ENCODE measurements around the gene RGS19.

RGS19 gene

GRCh38 chr20:64069614-64070243 is 9.6 kb downstream of the RGS19 start:
- no peaks in the 10 kb centered on the region for H3K27me3 ChIP-seq (ENCODE audit: control insufficient read depth, insufficient read depth, low read length)
- H3K4me1 ChIP-seq (ENCODE audit: control insufficient read depth, insufficient read depth, low read length) = peaks cover 2% of the 10 kb centered on the region
- H3K36me3 ChIP-seq (ENCODE audit: control insufficient read depth, insufficient read depth, low read length) = peaks cover 21% of the 10 kb centered on the region
- H3K9ac ChIP-seq (ENCODE audit: low read depth, low read length) = no peak overlapping the region
- no peak overlapping the region for H3K4me3 ChIP-seq (ENCODE audit: low read depth, low read length)
- H3K9me3 ChIP-seq (ENCODE audit: control insufficient read depth, insufficient read depth, low read length) = no peaks in the 10 kb centered on the region

GRCh38 chr20:64069209-64069613 is 10.1 kb downstream of the RGS19 start:
- Histone ChIP-seq H3K9ac (ENCODE audit: low read depth, low read length) (no peak overlapping the region), H3K27me3 (ENCODE audit: control insufficient read depth, insufficient read depth, low read length) (no peaks in the 10 kb centered on the region), H3K36me3 (ENCODE audit: control insufficient read depth, insufficient read depth, low read length) (peaks cover 20% of the 10 kb centered on the region), H3K9me3 (ENCODE audit: control insufficient read depth, insufficient read depth, low read length) (no peaks in the 10 kb centered on the region), H3K4me1 (ENCODE audit: control insufficient read depth, insufficient read depth, low read length) (peaks cover 2% of the 10 kb centered on the region), H3K4me3 (ENCODE audit: low read depth, low read length) (no peak overlapping the region)

DNA sequence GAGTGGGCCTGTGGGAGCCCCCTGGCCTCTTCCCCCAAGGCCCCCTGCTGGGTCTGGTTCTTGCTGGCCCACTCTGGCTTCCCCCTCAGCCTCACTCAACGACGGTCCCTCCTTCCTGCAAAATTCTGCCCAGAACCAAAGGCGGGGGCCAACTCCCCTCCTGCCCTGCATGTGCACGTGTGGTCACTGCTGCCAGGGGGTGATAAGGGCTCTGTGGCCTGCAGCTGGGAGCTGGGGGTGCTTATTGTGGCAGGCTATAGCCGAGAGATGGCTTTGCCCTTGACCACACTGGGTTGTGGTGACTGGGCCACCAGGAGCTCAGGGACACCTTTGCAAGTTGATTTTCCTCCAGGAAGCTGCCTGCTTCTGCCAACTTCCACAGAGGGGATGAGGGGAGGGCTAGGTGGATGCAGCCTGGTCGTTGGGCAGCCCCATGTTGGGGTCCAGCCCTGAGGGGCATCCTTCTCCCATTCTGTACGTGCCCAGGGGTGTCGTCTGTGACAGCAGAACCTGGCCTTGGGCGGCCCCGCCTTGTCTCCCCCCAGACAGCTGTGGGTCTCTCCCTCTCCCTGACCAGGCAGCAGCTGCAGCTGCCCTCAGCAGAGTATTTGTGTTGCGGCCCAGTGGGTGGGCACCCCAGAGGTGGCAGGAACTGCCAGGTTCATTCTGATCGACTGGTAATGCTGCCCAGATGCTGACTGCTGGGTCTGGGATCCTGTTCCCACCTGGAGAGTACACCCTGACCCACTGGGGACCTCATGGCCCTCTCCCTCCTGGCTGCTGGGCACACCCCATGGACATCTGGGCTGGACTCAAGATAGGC is 10.7 kb downstream of the RGS19 start:
- H3K9me3 ChIP-seq (ENCODE audit: control insufficient read depth, insufficient read depth, low read length) = no peaks in the 10 kb centered on the region
- H3K4me3 ChIP-seq (ENCODE audit: low read depth, low read length) = no peak overlapping the region
- H3K4me1 ChIP-seq (ENCODE audit: control insufficient read depth, insufficient read depth, low read length) = peaks cover 2% of the 10 kb centered on the region
- H3K36me3 ChIP-seq (ENCODE audit: control insufficient read depth, insufficient read depth, low read length) = peaks cover 14% of the 10 kb centered on the region
- no peaks in the 10 kb centered on the region for H3K27me3 ChIP-seq (ENCODE audit: control insufficient read depth, insufficient read depth, low read length)
- H3K9ac ChIP-seq (ENCODE audit: low read depth, low read length) = no peak overlapping the region

DNA sequence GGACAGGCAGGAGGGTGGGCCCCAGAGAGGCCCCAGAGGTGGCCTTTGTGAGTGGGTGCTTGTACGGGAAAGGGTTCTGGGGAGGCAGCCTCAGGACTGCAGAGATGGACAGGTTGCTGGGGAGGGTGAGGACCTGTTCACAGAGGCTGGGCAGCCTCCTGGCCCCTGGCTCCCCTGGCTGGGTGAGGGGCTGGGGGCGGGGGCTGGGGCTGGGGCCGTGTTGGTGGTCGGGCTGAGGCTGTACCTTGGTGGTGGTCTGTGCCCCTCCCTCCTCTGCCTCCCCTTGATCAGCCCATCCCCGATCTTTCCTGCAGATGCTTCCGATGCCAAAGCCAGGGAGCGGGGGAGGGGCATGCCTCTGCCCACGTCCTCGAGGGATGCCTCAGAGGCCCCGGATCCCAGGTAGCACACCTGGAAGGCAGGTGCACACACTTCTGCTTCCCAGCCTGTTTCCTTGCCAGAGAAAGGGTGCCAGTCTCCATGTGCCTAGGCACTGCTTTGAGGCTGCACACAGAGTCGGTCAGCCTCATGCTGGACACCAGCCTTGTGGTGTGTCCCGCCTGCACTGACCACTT is 11.5 kb downstream of the RGS19 start:
- H3K9ac ChIP-seq (ENCODE audit: low read depth, low read length) = no peak overlapping the region
- peaks cover 2% of the 10 kb centered on the region for H3K4me1 ChIP-seq (ENCODE audit: control insufficient read depth, insufficient read depth, low read length)
- H3K4me3 ChIP-seq (ENCODE audit: low read depth, low read length) = no peak overlapping the region

DNA sequence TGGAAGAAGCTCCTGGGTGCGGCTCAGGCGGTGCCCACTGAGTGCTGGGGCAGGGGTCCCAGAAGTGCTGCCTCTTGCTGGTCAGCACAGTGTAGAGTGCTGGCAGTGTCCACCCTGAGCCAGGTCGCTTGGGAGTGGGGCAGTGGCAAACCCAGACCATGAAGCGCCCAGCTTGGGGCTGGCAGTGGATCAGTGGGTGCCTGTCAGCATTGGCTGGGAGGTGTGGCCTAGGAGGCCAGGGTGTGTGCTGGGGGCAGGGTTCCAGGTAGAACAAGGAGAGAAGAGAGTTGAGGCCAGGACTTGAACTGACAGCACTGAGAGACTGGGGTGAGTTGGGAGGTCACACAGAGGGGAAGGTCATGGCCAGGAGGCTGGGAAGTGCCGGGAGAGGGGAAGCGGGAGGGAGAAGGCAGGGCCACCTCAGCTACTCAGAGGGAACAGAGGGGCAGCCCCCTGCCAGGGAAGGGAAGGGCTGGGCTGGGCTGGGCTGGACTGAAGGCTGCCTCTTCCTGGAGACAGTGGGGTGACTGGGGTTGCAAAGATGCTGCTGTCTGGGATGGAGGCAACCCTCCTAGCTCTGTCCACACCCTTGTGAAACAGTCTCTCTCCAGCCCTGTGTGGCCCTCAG is 12.2 kb downstream of the RGS19 start:
- H3K36me3 ChIP-seq (ENCODE audit: control insufficient read depth, insufficient read depth, low read length) = peaks cover 9% of the 10 kb centered on the region
- peaks cover 2% of the 10 kb centered on the region for H3K4me1 ChIP-seq (ENCODE audit: control insufficient read depth, insufficient read depth, low read length)
- no peaks in the 10 kb centered on the region for H3K9me3 ChIP-seq (ENCODE audit: control insufficient read depth, insufficient read depth, low read length)
- no peaks in the 10 kb centered on the region for H3K27me3 ChIP-seq (ENCODE audit: control insufficient read depth, insufficient read depth, low read length)
- H3K9ac ChIP-seq (ENCODE audit: low read depth, low read length) = no peak overlapping the region
- no peak overlapping the region for H3K4me3 ChIP-seq (ENCODE audit: low read depth, low read length)

More for the DNA sequence above, 11.5 kb downstream of the RGS19 start:
- H3K27me3 ChIP-seq (ENCODE audit: control insufficient read depth, insufficient read depth, low read length) = no peaks in the 10 kb centered on the region
- H3K36me3 ChIP-seq (ENCODE audit: control insufficient read depth, insufficient read depth, low read length) = peaks cover 10% of the 10 kb centered on the region
- H3K9me3 ChIP-seq (ENCODE audit: control insufficient read depth, insufficient read depth, low read length) = no peaks in the 10 kb centered on the region

DNA sequence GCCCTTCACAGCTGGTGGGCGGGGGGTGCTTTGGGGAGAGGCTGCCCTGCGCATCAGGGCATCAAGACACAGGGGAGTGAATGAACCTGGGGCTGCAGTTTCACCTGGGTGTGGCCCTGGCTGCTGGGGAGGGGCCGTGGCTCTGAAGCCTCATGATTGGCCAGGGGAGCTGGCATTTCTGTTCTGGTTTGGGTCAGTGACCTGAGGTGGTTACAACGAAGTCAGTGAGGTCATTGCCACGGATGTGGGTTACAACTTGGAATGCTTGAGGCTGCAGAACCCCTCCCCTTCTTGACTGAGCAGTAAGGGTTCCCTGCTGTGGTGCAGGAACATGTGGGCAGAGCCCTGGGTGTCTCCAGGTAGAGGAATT is 13.4 kb downstream of the RGS19 start:
- peaks cover 2% of the 10 kb centered on the region for H3K4me1 ChIP-seq (ENCODE audit: control insufficient read depth, insufficient read depth, low read length)
- no peak overlapping the region for H3K9ac ChIP-seq (ENCODE audit: low read depth, low read length)
- no peak overlapping the region for H3K4me3 ChIP-seq (ENCODE audit: low read depth, low read length)
- H3K27me3 ChIP-seq (ENCODE audit: control insufficient read depth, insufficient read depth, low read length) = no peaks in the 10 kb centered on the region
- peaks cover 6% of the 10 kb centered on the region for H3K36me3 ChIP-seq (ENCODE audit: control insufficient read depth, insufficient read depth, low read length)
- no peaks in the 10 kb centered on the region for H3K9me3 ChIP-seq (ENCODE audit: control insufficient read depth, insufficient read depth, low read length)

DNA sequence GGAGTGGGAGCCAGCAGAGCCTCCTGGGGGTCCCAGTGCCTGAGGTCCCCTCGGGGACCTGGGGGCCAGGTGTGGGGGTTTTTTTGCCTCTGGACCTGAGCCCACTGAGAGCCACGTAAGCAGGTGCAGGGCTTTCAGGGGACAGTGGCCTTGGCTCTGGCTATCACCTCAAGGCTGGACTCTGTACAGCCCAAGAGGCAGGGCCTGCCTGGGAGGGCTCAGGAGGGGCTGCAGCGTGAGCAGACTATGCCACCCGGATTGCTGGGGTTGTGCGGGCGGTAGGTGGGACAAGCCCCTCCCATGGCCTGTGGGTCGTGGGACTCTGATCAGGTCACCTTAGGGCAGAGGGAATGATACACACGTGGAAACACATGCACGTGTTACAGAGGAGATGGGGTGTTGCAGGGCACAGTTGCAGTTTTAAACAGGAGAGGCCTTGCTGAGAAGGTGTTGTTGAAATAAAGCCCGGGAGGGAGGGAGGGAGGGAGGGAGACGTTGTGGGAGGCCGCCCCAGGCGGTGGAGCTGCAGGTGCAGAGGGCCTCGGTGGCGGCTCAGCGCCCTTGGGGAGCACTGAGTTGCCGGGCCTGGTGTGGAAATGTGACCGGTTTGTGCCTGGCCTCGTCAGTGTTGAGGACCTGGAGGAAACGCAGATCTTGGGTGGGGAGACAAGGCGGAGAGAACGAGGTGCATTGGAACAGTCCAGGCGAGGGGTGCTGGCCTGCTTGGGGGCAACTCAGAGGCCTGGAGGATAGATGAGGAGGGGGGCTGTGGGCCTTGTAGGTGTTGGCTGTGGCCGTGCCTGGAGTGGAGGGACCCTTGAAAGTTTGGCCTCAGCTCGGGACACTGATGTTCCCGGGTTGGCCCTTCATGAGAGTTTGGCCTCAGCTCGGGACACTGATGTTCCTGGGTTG is 14.0 kb downstream of the RGS19 start:
- no peak overlapping the region for H3K4me3 ChIP-seq (ENCODE audit: low read depth, low read length)

GRCh38 chr20:64064145-64064698 is 15.1 kb downstream of the RGS19 start:
- no peak overlapping the region for H3K9ac ChIP-seq (ENCODE audit: low read depth, low read length)
- no peaks in the 10 kb centered on the region for H3K27me3 ChIP-seq (ENCODE audit: control insufficient read depth, insufficient read depth, low read length)
- peaks cover 3% of the 10 kb centered on the region for H3K36me3 ChIP-seq (ENCODE audit: control insufficient read depth, insufficient read depth, low read length)
- peaks cover 2% of the 10 kb centered on the region for H3K4me1 ChIP-seq (ENCODE audit: control insufficient read depth, insufficient read depth, low read length)
- H3K9me3 ChIP-seq (ENCODE audit: control insufficient read depth, insufficient read depth, low read length) = no peaks in the 10 kb centered on the region
- peak overlapping the region; percentile 75 for H3K4me3 ChIP-seq (ENCODE audit: low read depth, low read length)

More for the DNA sequence above, 14.0 kb downstream of the RGS19 start:
- peaks cover 6% of the 10 kb centered on the region for H3K36me3 ChIP-seq (ENCODE audit: control insufficient read depth, insufficient read depth, low read length)
- no peaks in the 10 kb centered on the region for H3K9me3 ChIP-seq (ENCODE audit: control insufficient read depth, insufficient read depth, low read length)
- no peaks in the 10 kb centered on the region for H3K27me3 ChIP-seq (ENCODE audit: control insufficient read depth, insufficient read depth, low read length)
- peaks cover 2% of the 10 kb centered on the region for H3K4me1 ChIP-seq (ENCODE audit: control insufficient read depth, insufficient read depth, low read length)
- H3K9ac ChIP-seq (ENCODE audit: low read depth, low read length) = no peak overlapping the region

DNA sequence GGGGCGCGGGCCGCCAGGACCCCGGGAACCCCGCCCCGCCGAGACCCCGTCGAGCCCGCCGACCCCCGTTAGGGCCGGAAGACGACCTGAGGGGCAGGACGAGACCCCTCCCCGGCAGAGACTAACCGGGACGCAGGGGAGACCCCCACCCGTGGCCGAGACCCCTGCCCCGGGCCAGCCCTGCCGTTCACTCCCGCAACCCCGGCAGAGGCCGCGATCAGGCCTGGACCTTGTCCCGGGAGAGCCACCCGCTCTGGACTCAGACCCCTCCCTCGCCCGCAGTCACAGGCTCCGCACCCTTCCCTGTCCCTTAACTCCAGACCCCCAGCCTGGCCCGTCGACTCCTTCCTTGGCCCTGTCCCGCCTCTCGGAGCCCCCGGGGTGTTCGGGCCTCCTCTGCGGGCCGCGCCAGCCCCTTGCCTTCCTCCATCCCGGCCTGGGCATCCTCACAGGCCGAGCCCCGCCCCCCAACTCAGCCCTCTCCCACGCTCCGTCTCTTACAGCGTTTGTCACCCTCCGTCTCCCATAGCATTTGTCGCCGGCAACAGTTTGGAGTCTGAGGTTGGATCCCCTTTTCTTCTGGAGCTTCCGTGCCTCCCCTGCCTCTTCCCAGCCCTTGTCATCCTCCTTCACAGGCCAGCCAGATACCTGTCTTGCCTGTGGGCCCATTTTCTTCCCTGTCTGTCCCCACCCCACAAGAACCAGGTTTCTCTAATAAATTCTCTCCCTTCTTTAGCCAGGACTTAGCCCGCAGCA is 15.8 kb downstream of the RGS19 start:
- Histone ChIP-seq H3K9me3 (ENCODE audit: control insufficient read depth, insufficient read depth, low read length) (no peaks in the 10 kb centered on the region), H3K27me3 (ENCODE audit: control insufficient read depth, insufficient read depth, low read length) (no peaks in the 10 kb centered on the region), H3K4me3 (ENCODE audit: low read depth, low read length) (peak overlapping the region; percentile 75), H3K9ac (ENCODE audit: low read depth, low read length) (no peak overlapping the region), H3K4me1 (ENCODE audit: control insufficient read depth, insufficient read depth, low read length) (peaks cover 2% of the 10 kb centered on the region), H3K36me3 (ENCODE audit: control insufficient read depth, insufficient read depth, low read length) (peaks cover 3% of the 10 kb centered on the region)

GRCh38 chr20:64062596-64063388 is 16.5 kb downstream of the RGS19 start, which contains the start of gene TCEA2:
TSS of gene TCEA2 (plus strand) at chr20:64063198. CDS start at chr20:64063313, 115 bp downstream.
- Histone ChIP-seq H3K4me1 (ENCODE audit: control insufficient read depth, insufficient read depth, low read length) (no peaks in the 10 kb centered on the region), H3K36me3 (ENCODE audit: control insufficient read depth, insufficient read depth, low read length) (no peaks in the 10 kb centered on the region), H3K27me3 (ENCODE audit: control insufficient read depth, insufficient read depth, low read length) (no peaks in the 10 kb centered on the region), H3K9me3 (ENCODE audit: control insufficient read depth, insufficient read depth, low read length) (no peaks in the 10 kb centered on the region), H3K4me3 (ENCODE audit: low read depth, low read length) (peak within 1 kb of the TSS; percentile 75), H3K9ac (ENCODE audit: low read depth, low read length) (peak within 1 kb of the TSS; percentile 76)
